Upper lobe of left lung (tissue), 6 donors: ENCODE measurements around the gene GPC1. TPM values are rescaled to one million over a fixed set of nuclear protein-coding genes. Genes with fewer than 3 reads are reported as not detected.
"Not testable (repeated sequence)": the region's sequence is repeated elsewhere in the genome, so short reads cannot be mapped to it uniquely, and the experiment has no call there.

Experiments used
- ATAC-seq, 2 donors: fragments of 200-7000 bp; cut with Tn5 transposase; one replicate each; pipeline ENCODE4 v1.9.1; 2022; ENCODE audit warnings: mild to moderate bottlenecking in 2 of 2, moderate library complexity in 2 of 2; ENCODE audit not compliant: low FRiP score in 2 of 2
- DNase-seq, 2 donors: peaks; one replicate each; pipeline ENCODE4 v3.0.0-alpha.2; 2019 to 2020
- H3K27ac ChIP-seq, 4 donors: fragments of 200-600 bp; sonication (generic); one replicate each; pipeline ENCODE4 v1.5.1; 2016 to 2019
- H3K27me3 ChIP-seq, 4 donors: fragments of 200-600 bp; sonication (generic); one replicate each; pipeline ENCODE4 v1.5.1; 2017 to 2019
- H3K36me3 ChIP-seq, 4 donors: fragments of 200-600 bp; sonication (generic); one replicate each; pipeline ENCODE4 v1.5.1; 2016 to 2019
- H3K4me1 ChIP-seq, 4 donors: fragments of 200-600 bp; sonication (generic); one replicate each; pipeline ENCODE4 v1.5.1; 2018 to 2019
- H3K4me3 ChIP-seq, 4 donors: fragments of 200-600 bp; sonication (generic); one replicate each; pipeline ENCODE4 v1.5.1; 2017 to 2019; ENCODE audit warnings: mild to moderate bottlenecking in 2 of 4, moderate library complexity in 1 of 4
- H3K9me3 ChIP-seq, 4 donors: fragments of 200-600 bp; sonication (generic); one replicate each; pipeline ENCODE4 v1.5.1; 2018 to 2019
- CTCF ChIP-seq, 6 experiments: fragments of 450-650 bp in 4 of 6; fragments of 200-600 bp in 2 of 6; sonication (generic) in 2 of 6; IDR thresholded peaks; one replicate each; pipeline ENCODE4 v1.5.1; 2016 to 2019; ENCODE audit warnings: antibody characterized with exemption in 6 of 6
- EP300 ChIP-seq, 4 donors: sonication (generic); formaldehyde crosslinking; IDR thresholded peaks; one replicate each; pipeline ENCODE4 v1.5.1; 2017; ENCODE audit warnings: antibody characterized with exemption in 4 of 4, control low read depth in 2 of 4
- POLR2A ChIP-seq, 4 donors: fragments of 450-650 bp; IDR thresholded peaks; one replicate each; pipeline ENCODE4 v1.5.1; 2016 to 2017; ENCODE audit warnings: antibody characterized with exemption in 4 of 4, mild to moderate bottlenecking in 2 of 4
- POLR2AphosphoS5 ChIP-seq, 2 donors: sonication (generic); formaldehyde crosslinking; IDR thresholded peaks; one replicate each; pipeline ENCODE4 v1.5.1; 2017; ENCODE audit warnings: antibody characterized with exemption in 2 of 2
- WGBS, 2 donors: methylation state at CpG; one replicate each; pipeline ENCODE4 v1.1.5; 2017 to 2018; 5-methylcytosine and 5-hydroxymethylcytosine counted together
- total RNA-seq, 6 donors: library from RNA; depleted of rRNA in 4 of 6; stranded (reverse); fragments of >200 nt in 4 of 6; gene quantifications; one replicate each; pipeline versions ENCODE4 v1.1.0 to v1.2.1, GENCODE V29; 2016 to 2021
- donor health status: DM: no; HTN: no; CAD: no; lungs with moderate emphysema.
- donor health status: DM: no; HTN: yes; CAD: no; lungs with severe emphysema.

Gene GPC1, protein sequence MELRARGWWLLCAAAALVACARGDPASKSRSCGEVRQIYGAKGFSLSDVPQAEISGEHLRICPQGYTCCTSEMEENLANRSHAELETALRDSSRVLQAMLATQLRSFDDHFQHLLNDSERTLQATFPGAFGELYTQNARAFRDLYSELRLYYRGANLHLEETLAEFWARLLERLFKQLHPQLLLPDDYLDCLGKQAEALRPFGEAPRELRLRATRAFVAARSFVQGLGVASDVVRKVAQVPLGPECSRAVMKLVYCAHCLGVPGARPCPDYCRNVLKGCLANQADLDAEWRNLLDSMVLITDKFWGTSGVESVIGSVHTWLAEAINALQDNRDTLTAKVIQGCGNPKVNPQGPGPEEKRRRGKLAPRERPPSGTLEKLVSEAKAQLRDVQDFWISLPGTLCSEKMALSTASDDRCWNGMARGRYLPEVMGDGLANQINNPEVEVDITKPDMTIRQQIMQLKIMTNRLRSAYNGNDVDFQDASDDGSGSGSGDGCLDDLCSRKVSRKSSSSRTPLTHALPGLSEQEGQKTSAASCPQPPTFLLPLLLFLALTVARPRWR
- total RNA-seq = 10 to 100 TPM; 16.8 to 45.5 (median 33.2) TPM

GRCh38 chr2:240435457-240435947, at the start of gene GPC1:
TSS of gene GPC1 (plus strand) at chr2:240435663. CDS start at chr2:240435919, 256 bp downstream.
- peak within 1 kb of the TSS; percentile 83 to 89 (median 84) for H3K27ac ChIP-seq
- H3K36me3 ChIP-seq = no peaks in the 10 kb centered on the region
- 2% methylated on average over 21 of the region's 77 CpGs; no CpG with 5 or more reads in 1 of the 2 donors for WGBS, 2 donors
- no peaks in the 10 kb centered on the region for H3K9me3 ChIP-seq
- TF ChIP-seq EP300 (IDR thresholded peaks at IDR 0.05) (no peak), CTCF (IDR thresholded peaks at IDR 0.05) (peak in 1 of 6 experiments; percentile 24), POLR2A (IDR thresholded peaks at IDR 0.05) (peak in 1 of 4 donors; percentile 36), POLR2AphosphoS5 (IDR thresholded peaks at IDR 0.05) (no peak)
- H3K27me3 ChIP-seq = peaks cover 0 to 11% (median 0%) of the 10 kb centered on the region in 4 donors
- peak within 1 kb of the TSS; percentile 35 to 76 (median 65) for H3K4me3 ChIP-seq
- DNase-seq (peak; percentile 71 to 96), ATAC-seq (peak; percentile 56 to 71)
- H3K4me1 ChIP-seq = peaks cover 16 to 35% (median 26%) of the 10 kb centered on the region in 4 donors

DNA sequence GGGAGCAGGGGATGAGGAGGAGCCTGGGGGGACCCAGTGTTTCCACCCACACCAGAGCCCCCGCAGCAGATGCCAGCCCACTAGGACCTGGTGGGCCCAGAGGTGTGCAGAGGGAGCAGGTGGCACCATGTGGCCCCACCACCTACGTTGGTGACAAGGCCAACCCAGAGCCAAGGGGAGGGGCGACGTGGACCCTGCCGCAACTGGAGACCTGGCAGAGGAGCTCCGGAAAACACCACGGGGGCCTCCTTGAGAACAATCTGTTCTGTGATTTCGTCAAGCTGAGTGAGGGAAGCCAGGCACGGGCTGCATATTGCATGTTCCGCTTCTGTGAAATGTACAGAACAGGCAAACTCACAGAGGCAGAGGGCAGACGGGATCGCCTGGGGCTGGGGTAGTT, 49.1 kb upstream of the GPC1 start:
- no peaks in the 10 kb centered on the region for H3K9me3 ChIP-seq
- TF ChIP-seq POLR2AphosphoS5 (IDR thresholded peaks at IDR 0.05) = no peak
- TF ChIP-seq POLR2A (IDR thresholded peaks at IDR 0.05) = no peak
- TF ChIP-seq EP300 (IDR thresholded peaks at IDR 0.05) = no peak
- no peak for TF ChIP-seq CTCF (IDR thresholded peaks at IDR 0.05)
- H3K36me3 ChIP-seq = no peaks in the 10 kb centered on the region
- ATAC-seq (no peak), DNase-seq (peak in 1 of 2 donors; percentile 56)
- WGBS, 2 donors = 92 to 97% methylated on average over 10 to 12 of the region's 12 CpGs
- H3K27me3 ChIP-seq = no peaks in the 10 kb centered on the region
- no peak overlapping the region for H3K4me3 ChIP-seq
- H3K27ac ChIP-seq = no peak overlapping the region
- H3K4me1 ChIP-seq = peaks cover 0 to 4% (median 0%) of the 10 kb centered on the region in 4 donors

DNA sequence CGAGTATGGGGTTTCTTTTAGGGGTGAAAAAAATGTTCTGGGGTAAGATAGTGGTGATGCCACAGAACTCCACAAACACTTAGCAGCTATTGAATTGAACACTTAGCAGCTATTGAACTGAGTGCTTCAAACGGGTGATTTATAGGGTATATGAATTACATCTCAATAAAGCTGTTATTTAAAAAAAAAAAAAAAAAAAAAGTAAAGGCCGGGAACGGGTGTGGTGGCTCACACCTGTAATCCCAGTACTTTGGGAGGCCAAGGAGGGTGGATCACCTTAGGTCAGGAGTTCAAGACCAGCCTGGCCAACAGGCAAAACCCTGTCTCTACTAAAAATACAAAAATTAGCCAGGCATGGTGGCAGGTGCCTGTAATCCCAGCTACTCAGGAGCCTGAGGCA, 48.7 kb upstream of the GPC1 start:
- not testable (repeated sequence) for H3K9me3 ChIP-seq, H3K36me3 ChIP-seq, H3K4me1 ChIP-seq, ATAC-seq, H3K27ac ChIP-seq, DNase-seq, H3K27me3 ChIP-seq, H3K4me3 ChIP-seq
- 79 to 83% methylated on average over 4 of the region's 4 CpGs for WGBS, 2 donors

DNA sequence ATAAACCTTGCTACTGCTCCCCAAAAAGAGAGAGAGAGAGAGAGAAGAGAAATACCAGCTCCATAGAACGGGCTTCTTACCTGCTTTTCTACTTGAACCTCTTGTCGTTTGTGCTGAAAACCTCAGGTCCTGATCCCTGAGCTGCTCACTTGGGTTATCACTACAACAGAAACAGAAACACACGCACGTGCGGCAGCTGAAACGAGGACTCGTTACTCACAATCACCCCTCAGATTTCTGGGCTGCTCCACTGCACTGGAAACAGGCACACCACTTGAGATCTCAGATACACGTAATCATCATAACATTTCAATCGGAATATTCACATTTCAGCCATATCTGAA, 48.2 kb upstream of the GPC1 start:
- WGBS, 2 donors = 70 to 78% methylated on average over 9 of the region's 9 CpGs
- no peak for DNase-seq
- H3K36me3 ChIP-seq = no peaks in the 10 kb centered on the region
- H3K27me3 ChIP-seq = no peaks in the 10 kb centered on the region
- TF ChIP-seq EP300 (IDR thresholded peaks at IDR 0.05) (no peak), CTCF (IDR thresholded peaks at IDR 0.05) (no peak), POLR2A (IDR thresholded peaks at IDR 0.05) (no peak), POLR2AphosphoS5 (IDR thresholded peaks at IDR 0.05) (no peak)
- H3K4me1 ChIP-seq = peaks cover 0 to 4% (median 0%) of the 10 kb centered on the region in 4 donors
- H3K4me3 ChIP-seq = no peak overlapping the region
- H3K9me3 ChIP-seq = no peaks in the 10 kb centered on the region
- no peak for ATAC-seq
- no peak overlapping the region for H3K27ac ChIP-seq

- H3K4me1 ChIP-seq = peaks cover 0 to 4% (median 0%) of the 10 kb centered on the region in 4 donors
- 76 to 78% methylated on average over 13 to 16 of the region's 16 CpGs for WGBS, 2 donors
- peak overlapping the region in 1 of 4 donors; percentile 11 for H3K27ac ChIP-seq
- no peaks in the 10 kb centered on the region for H3K27me3 ChIP-seq
- H3K9me3 ChIP-seq = no peaks in the 10 kb centered on the region
- no peaks in the 10 kb centered on the region for H3K36me3 ChIP-seq
- DNase-seq (peak in 1 of 2 donors; percentile 74), ATAC-seq (no peak)
- H3K4me3 ChIP-seq = no peak overlapping the region
- TF ChIP-seq CTCF (IDR thresholded peaks at IDR 0.05) (no peak), POLR2AphosphoS5 (IDR thresholded peaks at IDR 0.05) (peak in 1 of 2 donors; percentile 23)
Measured at GRCh38 chr2:240387669-240388358, 47.6 kb upstream of the GPC1 start.
